ENCODE data around the gene SCN3B.

- TF ChIP-seq POLR2A (IDR thresholded peaks at IDR 0.05; ENCODE audit: low read depth, low read length) = no peak
- TF ChIP-seq POLR2AphosphoS5 (IDR thresholded peaks at IDR 0.05; ENCODE audit: low read depth, low read length) = no peak
- TF ChIP-seq TAF1 (IDR thresholded peaks at IDR 0.05; ENCODE audit: low read depth, low read length) = no peak
- no peak for TF ChIP-seq PAX5 (IDR thresholded peaks at IDR 0.05; ENCODE audit: insufficient read depth, low read length, severe bottlenecking)
- TF ChIP-seq SPI1 (IDR thresholded peaks at IDR 0.05; ENCODE audit: low read depth, low read length) = no peak
Observed at GRCh38 chr11:123702696-123703095, 48.3 kb upstream of the SCN3B start.
